Measurements from ENCODE around the gene HOXB1. TPM values are rescaled to one million over a fixed set of nuclear protein-coding genes. Genes with fewer than 3 reads are reported as not detected.

The HOXB1 gene
- total and polyA plus RNA-seq, 2 donors (not counting 3 experiments of a cell fraction or from before 2014, with no cell fraction given): not detected

DNA sequence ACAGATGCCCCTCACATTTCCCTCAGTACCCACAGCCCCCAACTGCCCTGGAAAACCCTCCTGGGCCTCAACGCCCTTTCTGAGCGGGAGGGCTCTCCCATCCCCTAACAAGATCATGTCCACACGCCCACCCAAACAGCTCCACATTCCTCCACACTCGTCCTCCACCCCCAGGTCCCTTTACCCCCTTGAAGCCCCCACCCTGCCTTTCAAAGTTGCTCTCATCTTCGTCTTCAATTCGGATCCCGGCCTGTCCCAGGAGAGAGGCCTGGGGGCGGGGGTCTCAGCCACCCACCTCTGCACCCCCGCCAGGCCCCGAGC is 33.0 kb upstream of the HOXB1 start:
- Histone ChIP-seq H3K79me2 (ENCODE audit: control insufficient read depth, insufficient read depth, low read length) (peaks cover 77% of the 10 kb centered on the region), H3K27me3 (ENCODE audit: control insufficient read depth in 2 of 2, insufficient read depth in 2 of 2, low read length in 2 of 2) (no peaks in the 10 kb centered on the region), H3K27ac (ENCODE audit: insufficient read depth, low read depth, low read length) (no peak overlapping the region), H3K9me3 (replicated peaks; ENCODE audit: control insufficient read depth, insufficient read depth, low read length) (no peaks in the 10 kb centered on the region), H3K9ac (replicated peaks; ENCODE audit: extremely low read depth, insufficient read depth, low read length) (no peak overlapping the region), H3K4me3 (replicated peaks in 1 of 3; ENCODE audit: insufficient read depth in 1 of 3, low read depth in 1 of 3, low read length in 3 of 3) (peak overlapping the region in 2 of 3 experiments; percentile 12 to 37), H3K4me2 (ENCODE audit: insufficient read depth, low read length) (no peak overlapping the region), H3K36me3 (ENCODE audit: control insufficient read depth in 2 of 2, extremely low read depth in 1 of 2, insufficient read depth in 2 of 2, low read length in 2 of 2) (peaks cover 0 to 5% of the 10 kb centered on the region in 2 experiments), H3K9me1 (replicated peaks; ENCODE audit: control insufficient read depth, extremely low read depth, insufficient read depth, low read length) (no peaks in the 10 kb centered on the region), H2AFZ (ENCODE audit: low read depth, low read length) (no peak overlapping the region), H4K20me1 (replicated peaks; ENCODE audit: control insufficient read depth, extremely low read depth, insufficient read depth, low read length) (no peaks in the 10 kb centered on the region), H3K4me1 (ENCODE audit: control insufficient read depth, extremely low read depth, insufficient read depth, low read length) (peaks cover 40% of the 10 kb centered on the region)
- FAIRE-seq (no peak), DNase-seq (ENCODE audit: low read depth, low spot score) (no peak)
- intact Hi-C loops (cut with micrococcal nuclease) (loop anchor here (2.0 kb wide), 1 partner anchor 15 kb away; no protein-coding TSS in a partner anchor), dilution Hi-C loops (cut with MboI; ENCODE audit: extremely low pct_ligation_motif_present, low sequenced_read_pairs) (no loop called here)
- CTCF ChIA-PET: interaction anchor here (1.4 kb wide), 1 partner anchor 9 kb away, joined by 3 read pairs; no protein-coding TSS in a partner anchor
- TF ChIP-seq, protein P1, sequence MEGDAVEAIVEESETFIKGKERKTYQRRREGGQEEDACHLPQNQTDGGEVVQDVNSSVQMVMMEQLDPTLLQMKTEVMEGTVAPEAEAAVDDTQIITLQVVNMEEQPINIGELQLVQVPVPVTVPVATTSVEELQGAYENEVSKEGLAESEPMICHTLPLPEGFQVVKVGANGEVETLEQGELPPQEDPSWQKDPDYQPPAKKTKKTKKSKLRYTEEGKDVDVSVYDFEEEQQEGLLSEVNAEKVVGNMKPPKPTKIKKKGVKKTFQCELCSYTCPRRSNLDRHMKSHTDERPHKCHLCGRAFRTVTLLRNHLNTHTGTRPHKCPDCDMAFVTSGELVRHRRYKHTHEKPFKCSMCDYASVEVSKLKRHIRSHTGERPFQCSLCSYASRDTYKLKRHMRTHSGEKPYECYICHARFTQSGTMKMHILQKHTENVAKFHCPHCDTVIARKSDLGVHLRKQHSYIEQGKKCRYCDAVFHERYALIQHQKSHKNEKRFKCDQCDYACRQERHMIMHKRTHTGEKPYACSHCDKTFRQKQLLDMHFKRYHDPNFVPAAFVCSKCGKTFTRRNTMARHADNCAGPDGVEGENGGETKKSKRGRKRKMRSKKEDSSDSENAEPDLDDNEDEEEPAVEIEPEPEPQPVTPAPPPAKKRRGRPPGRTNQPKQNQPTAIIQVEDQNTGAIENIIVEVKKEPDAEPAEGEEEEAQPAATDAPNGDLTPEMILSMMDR (IDR thresholded peaks at IDR 0.05; ENCODE audit: extremely low read depth in 1 of 2, insufficient read depth in 1 of 2, low read depth in 1 of 2, low read length in 2 of 2): no peak
- TF ChIP-seq JUN (IDR thresholded peaks at IDR 0.05; ENCODE audit: borderline replicate concordance, insufficient read depth, insufficient read length, low read depth): no peak
- no peak for TF ChIP-seq FOS (IDR thresholded peaks at IDR 0.05; ENCODE audit: borderline replicate concordance, insufficient read depth, low read length)
- TF ChIP-seq MYC (IDR thresholded peaks at IDR 0.05; ENCODE audit: low read depth, low read length): no peak
- no peak for TF ChIP-seq POLR2AphosphoS5 (IDR thresholded peaks at IDR 0.05; ENCODE audit: insufficient read depth, low read depth, low read length)
- TF ChIP-seq, protein P2, sequence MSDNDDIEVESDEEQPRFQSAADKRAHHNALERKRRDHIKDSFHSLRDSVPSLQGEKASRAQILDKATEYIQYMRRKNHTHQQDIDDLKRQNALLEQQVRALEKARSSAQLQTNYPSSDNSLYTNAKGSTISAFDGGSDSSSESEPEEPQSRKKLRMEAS (IDR thresholded peaks at IDR 0.05; ENCODE audit: insufficient read depth, insufficient read length): no peak
- TF ChIP-seq EZH2 (IDR thresholded peaks at IDR 0.05; ENCODE audit: borderline replicate concordance, low read depth, low read length, severe bottlenecking): no peak
- TF ChIP-seq POLR2A (IDR thresholded peaks at IDR 0.05; ENCODE audit: low read depth, low read length): no peak
- TF ChIP-seq GATA2 (IDR thresholded peaks at IDR 0.05; ENCODE audit: insufficient read depth, insufficient read length, low read depth, low read length): no peak
- POLR2A ChIA-PET: no interaction called here
- no TSS peak for BruUV-seq (replicated peaks)
